HCT116 (cell line): ENCODE measurements around the gene ANAPC1. TPM values are rescaled to one million over a fixed set of nuclear protein-coding genes. Genes with fewer than 3 reads are reported as not detected.

Experiments used
- CTCF ChIP-seq, 3 experiments: fragments of 200-600 bp in 1 of 3; sonication (generic) in 1 of 3; IDR thresholded peaks in 2 of 3; conservative IDR thresholded peaks in 1 of 3; 2 replicates each; pipeline ENCODE4 v1.5.1; 2012 to 2017; ENCODE audit warnings: low read depth in 2 of 3, low read length in 2 of 3, antibody characterized with exemption in 1 of 3, borderline replicate concordance in 1 of 3, control low read depth in 1 of 3, mild to moderate bottlenecking in 1 of 3, mixed read lengths in 1 of 3, mixed run types in 1 of 3, moderate library complexity in 1 of 3; ENCODE audit not compliant: insufficient read depth in 1 of 3
- SP1 ChIP-seq: IDR thresholded peaks from 2 replicates; pipeline ENCODE4 v1.6.1; 2012; ENCODE audit warnings: low read depth
- TCF7L2 ChIP-seq: IDR thresholded peaks from 2 replicates; pipeline ENCODE4 v1.7.0; 2011; ENCODE audit warnings: borderline replicate concordance, inconsistent platforms; ENCODE audit not compliant: insufficient read depth, insufficient read length; ENCODE audit errors: extremely low read depth
- total RNA-seq: library from RNA; stranded (reverse); gene quantifications from one replicate; pipeline ENCODE4 v1.2.1, GENCODE V29; 2021; ENCODE audit not compliant: unreplicated experiment
- TF ChIP-seq, protein P1 (sequence below): IDR thresholded peaks from 2 replicates; pipeline ENCODE4 v1.6.1; 2012
- TF ChIP-seq, protein P2 (sequence below): IDR thresholded peaks from 2 replicates; pipeline ENCODE4 v1.6.1; 2012; ENCODE audit warnings: low read depth

The ANAPC1 gene
- total RNA-seq, 1 experiment from 2014 or later, result 76.5 TPM

GRCh38 chr2:111883661-111884591 is at the start of gene ANAPC1 (continued):
- TF ChIP-seq TCF7L2, result no peak
- TF ChIP-seq, protein P1, sequence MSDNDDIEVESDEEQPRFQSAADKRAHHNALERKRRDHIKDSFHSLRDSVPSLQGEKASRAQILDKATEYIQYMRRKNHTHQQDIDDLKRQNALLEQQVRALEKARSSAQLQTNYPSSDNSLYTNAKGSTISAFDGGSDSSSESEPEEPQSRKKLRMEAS, result peak; percentile 94
- TF ChIP-seq, protein P2, sequence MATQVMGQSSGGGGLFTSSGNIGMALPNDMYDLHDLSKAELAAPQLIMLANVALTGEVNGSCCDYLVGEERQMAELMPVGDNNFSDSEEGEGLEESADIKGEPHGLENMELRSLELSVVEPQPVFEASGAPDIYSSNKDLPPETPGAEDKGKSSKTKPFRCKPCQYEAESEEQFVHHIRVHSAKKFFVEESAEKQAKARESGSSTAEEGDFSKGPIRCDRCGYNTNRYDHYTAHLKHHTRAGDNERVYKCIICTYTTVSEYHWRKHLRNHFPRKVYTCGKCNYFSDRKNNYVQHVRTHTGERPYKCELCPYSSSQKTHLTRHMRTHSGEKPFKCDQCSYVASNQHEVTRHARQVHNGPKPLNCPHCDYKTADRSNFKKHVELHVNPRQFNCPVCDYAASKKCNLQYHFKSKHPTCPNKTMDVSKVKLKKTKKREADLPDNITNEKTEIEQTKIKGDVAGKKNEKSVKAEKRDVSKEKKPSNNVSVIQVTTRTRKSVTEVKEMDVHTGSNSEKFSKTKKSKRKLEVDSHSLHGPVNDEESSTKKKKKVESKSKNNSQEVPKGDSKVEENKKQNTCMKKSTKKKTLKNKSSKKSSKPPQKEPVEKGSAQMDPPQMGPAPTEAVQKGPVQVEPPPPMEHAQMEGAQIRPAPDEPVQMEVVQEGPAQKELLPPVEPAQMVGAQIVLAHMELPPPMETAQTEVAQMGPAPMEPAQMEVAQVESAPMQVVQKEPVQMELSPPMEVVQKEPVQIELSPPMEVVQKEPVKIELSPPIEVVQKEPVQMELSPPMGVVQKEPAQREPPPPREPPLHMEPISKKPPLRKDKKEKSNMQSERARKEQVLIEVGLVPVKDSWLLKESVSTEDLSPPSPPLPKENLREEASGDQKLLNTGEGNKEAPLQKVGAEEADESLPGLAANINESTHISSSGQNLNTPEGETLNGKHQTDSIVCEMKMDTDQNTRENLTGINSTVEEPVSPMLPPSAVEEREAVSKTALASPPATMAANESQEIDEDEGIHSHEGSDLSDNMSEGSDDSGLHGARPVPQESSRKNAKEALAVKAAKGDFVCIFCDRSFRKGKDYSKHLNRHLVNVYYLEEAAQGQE, result no peak
- no peak for TF ChIP-seq SP1
- no peak for TF ChIP-seq CTCF (IDR thresholded peaks at IDR 0.05 in 2 of 3, conservative IDR thresholded peaks at IDR 0.05 in 1 of 3; ENCODE audit: borderline replicate concordance in 1 of 3, insufficient read depth in 1 of 3, low read depth in 2 of 3, low read length in 2 of 3)
- TF ChIP-seq, all 23 proteins: peak for 8
